B cell (primary cell): ENCODE data around the gene DIPK1B. TPM values are rescaled to one million over a fixed set of nuclear protein-coding genes. Genes with fewer than 3 reads are reported as not detected.

Experiments
- ATAC-seq: fragments of 200-7000 bp; cut with Tn5 transposase; one replicate; pipeline ENCODE4 v1.10.0; 2021; ENCODE audit warnings: low read depth, mild to moderate bottlenecking, moderate number of reproducible peaks, moderate library complexity
- CTCF ChIA-PET: fragments of 350-600 bp; sonication (Branson Sonifier 250); formaldehyde crosslinking; loops from one replicate; lab custom pipeline; 2021; ENCODE audit warnings: antibody characterized with exemption, inconsistent platforms; lab: Charles Lee
- POLR2A ChIA-PET: fragments of 350-600 bp; sonication (Branson Sonifier 250); formaldehyde crosslinking; loops from one replicate; lab custom pipeline; 2021; ENCODE audit warnings: antibody characterized with exemption; lab: Charles Lee
- DNase-seq: peaks from one replicate; pipeline ENCODE4 v3.0.0; 2013
- H2AFZ ChIP-seq: 2 replicates; pipeline ENCODE4 v1.6.1; 2012; ENCODE audit warnings: mild to moderate bottlenecking, low read depth, low read length; ENCODE audit not compliant: insufficient read depth, poor library complexity, severe bottlenecking
- H3K27ac ChIP-seq, 2 donors: 1 replicate in 1 of 2; 2 replicates in 1 of 2; pipeline ENCODE4 v1.5.1; 2012 to 2013; ENCODE audit warnings: low read length in 2 of 2, mild to moderate bottlenecking in 2 of 2, moderate library complexity in 1 of 2
- H3K27me3 ChIP-seq, 4 experiments: fragments of 200-600 bp in 1 of 4; sonication (generic) in 1 of 4; replicated peaks in 1 of 4; 1 replicate in 2 of 4; 2 replicates in 2 of 4; pipeline versions ENCODE4 v1.6.1 to v1.7.0; 2013 to 2016; ENCODE audit warnings: low read length in 3 of 4, mild to moderate bottlenecking in 2 of 4, mixed read lengths in 1 of 4, moderate library complexity in 1 of 4; ENCODE audit not compliant: insufficient read depth in 4 of 4, control insufficient read depth in 3 of 4; ENCODE audit errors: control extremely low read depth in 1 of 4
- H3K36me3 ChIP-seq, 2 experiments: replicated peaks in 1 of 2; 1 replicate in 1 of 2; 2 replicates in 1 of 2; pipeline versions ENCODE4 v1.6.1 to v1.7.1; 2013; ENCODE audit warnings: low read length in 1 of 2; ENCODE audit not compliant: insufficient read depth in 2 of 2, control insufficient read depth in 1 of 2; ENCODE audit errors: control extremely low read depth in 1 of 2, extremely low read depth in 1 of 2
- H3K4me1 ChIP-seq, 2 donors: fragments of 200-600 bp in 1 of 2; sonication (generic) in 1 of 2; 1 replicate in 1 of 2; 2 replicates in 1 of 2; pipeline versions ENCODE4 v1.5.1 to v1.6.1; 2013 to 2017; ENCODE audit warnings: low read length in 2 of 2; ENCODE audit not compliant: control insufficient read depth in 2 of 2, insufficient read depth in 2 of 2
- H3K4me2 ChIP-seq: replicated peaks from 2 replicates; pipeline ENCODE3; 2012; ENCODE audit warnings: mild to moderate bottlenecking, low read depth, low read length; ENCODE audit not compliant: poor library complexity, severe bottlenecking
- H3K4me3 ChIP-seq, 5 experiments: fragments of 200-600 bp in 1 of 5; sonication (generic) in 1 of 5; 1 replicate in 3 of 5; 2 replicates in 2 of 5; pipeline versions ENCODE4 v1.5.1 to v1.7.0; 2011 to 2016; ENCODE audit warnings: low read length in 4 of 5, mild to moderate bottlenecking in 4 of 5, low read depth in 2 of 5, control low read depth in 1 of 5, moderate library complexity in 1 of 5; ENCODE audit not compliant: insufficient read depth in 1 of 5; ENCODE audit errors: control extremely low read depth in 1 of 5, extremely low read depth in 1 of 5
- H3K79me2 ChIP-seq: fragments of 200-600 bp; sonication (generic); one replicate; pipeline ENCODE4 v1.6.0; 2016; ENCODE audit warnings: low read length; ENCODE audit not compliant: control insufficient read depth, insufficient read depth
- H3K9ac ChIP-seq: fragments of 200-600 bp; sonication (generic); 2 replicates; pipeline ENCODE4 v1.6.1; 2017; ENCODE audit warnings: mild to moderate bottlenecking, low read length, moderate library complexity
- H3K9me3 ChIP-seq, 3 donors: one replicate each; pipeline versions ENCODE4 v1.6.1 to v1.7.1; 2013; ENCODE audit warnings: low read length in 2 of 3; ENCODE audit not compliant: control insufficient read depth in 2 of 3, insufficient read depth in 1 of 3; ENCODE audit errors: control extremely low read depth in 1 of 3
- H4K20me1 ChIP-seq: 2 replicates; pipeline ENCODE4 v1.6.0; 2012; ENCODE audit warnings: mild to moderate bottlenecking, low read length; ENCODE audit not compliant: insufficient read depth, control insufficient read depth, poor library complexity, severe bottlenecking
- H3K27ac Mint-ChIP-seq: one replicate; pipeline ENCODE4 v1.8.0; 2021; ENCODE audit warnings: mixed read lengths
- H3K27me3 Mint-ChIP-seq: one replicate; pipeline ENCODE4 v1.8.0; 2021; ENCODE audit warnings: mixed read lengths
- H3K4me1 Mint-ChIP-seq: one replicate; pipeline ENCODE4 v1.8.0; 2021; ENCODE audit warnings: mixed read lengths
- H3K4me3 Mint-ChIP-seq: one replicate; pipeline ENCODE4 v1.8.0; 2021; ENCODE audit warnings: mixed read lengths
- H3K9me3 Mint-ChIP-seq: one replicate; pipeline ENCODE4 v1.8.0; 2022; ENCODE audit warnings: mixed read lengths; ENCODE audit not compliant: insufficient read depth
- EZH2 ChIP-seq: IDR thresholded peaks from 2 replicates; pipeline ENCODE4 v1.6.1; 2012; ENCODE audit warnings: borderline replicate concordance, low read depth, mild to moderate bottlenecking, moderate library complexity, low read length; ENCODE audit not compliant: insufficient read depth, poor library complexity, severe bottlenecking
- WGBS: methylation state at CpG from one replicate; pipeline ENCODE4 v1.1.5; 2013; ENCODE audit warnings: missing lambda C conversion rate; ENCODE audit not compliant: insufficient coverage; 5-methylcytosine and 5-hydroxymethylcytosine counted together
- intact Hi-C: fragments of 100-400 bp; cut with micrococcal nuclease; formaldehyde crosslinking; loops from one replicate; pipeline ENCODE4 v1.10.0; 2022
- polyA plus RNA-seq: library from polyadenylated mRNA; depleted of rRNA; stranded (reverse); fragments of >200 nt; gene quantifications from 2 replicates; pipeline ENCODE4 v1.2.3, GENCODE V29; 2012
- total RNA-seq, 2 donors: library from RNA; stranded (reverse); fragments of 120-200 nt in 1 of 2; gene quantifications; 1 replicate in 1 of 2; 2 replicates in 1 of 2; pipeline versions ENCODE4 v1.2.3 to v1.2.4, GENCODE V29; 2013 to 2022
- TF ChIP-seq, protein P1 (sequence below): fragments of 200-600 bp; IDR thresholded peaks from one replicate; pipeline ENCODE4 v1.8.0; 2022; ENCODE audit warnings: antibody characterized with exemption, mild to moderate bottlenecking

The DIPK1B gene
- total and polyA plus RNA-seq, 2 donors (not counting 1 experiment from before 2014, with no cell fraction given): 9.6 TPM

GRCh38 chr9:136683755-136684154 lies 28.6 kb upstream of the DIPK1B start:
- H3K36me3 ChIP-seq: no peaks in the 10 kb centered on the region
- Mint-ChIP-seq H3K4me3 (no peak overlapping the region), H3K27me3 (no peaks in the 10 kb centered on the region), H3K4me1 (peaks cover 12% of the 10 kb centered on the region), H3K27ac (no peak overlapping the region), H3K9me3 (no peaks in the 10 kb centered on the region)
- peaks cover 14 to 22% of the 10 kb centered on the region in 2 donors for H3K4me1 ChIP-seq
- H4K20me1 ChIP-seq: peaks cover 61% of the 10 kb centered on the region
- no peak overlapping the region for H3K4me2 ChIP-seq
- no peak overlapping the region for H3K9ac ChIP-seq
- peaks cover 20% of the 10 kb centered on the region for H3K79me2 ChIP-seq
- DNase-seq (no peak), ATAC-seq (no peak)
- CTCF ChIA-PET: no interaction called here
- H3K4me3 ChIP-seq: no peak overlapping the region
- POLR2A ChIA-PET: no interaction called here
- 96% methylated on average over 14 of the region's 14 CpGs for WGBS
- H3K9me3 ChIP-seq: peaks cover 0 to 9% (median 0%) of the 10 kb centered on the region in 3 donors
- intact Hi-C loops: no loop called here
- no peaks in the 10 kb centered on the region for H3K27me3 ChIP-seq
- TF ChIP-seq, protein P1, sequence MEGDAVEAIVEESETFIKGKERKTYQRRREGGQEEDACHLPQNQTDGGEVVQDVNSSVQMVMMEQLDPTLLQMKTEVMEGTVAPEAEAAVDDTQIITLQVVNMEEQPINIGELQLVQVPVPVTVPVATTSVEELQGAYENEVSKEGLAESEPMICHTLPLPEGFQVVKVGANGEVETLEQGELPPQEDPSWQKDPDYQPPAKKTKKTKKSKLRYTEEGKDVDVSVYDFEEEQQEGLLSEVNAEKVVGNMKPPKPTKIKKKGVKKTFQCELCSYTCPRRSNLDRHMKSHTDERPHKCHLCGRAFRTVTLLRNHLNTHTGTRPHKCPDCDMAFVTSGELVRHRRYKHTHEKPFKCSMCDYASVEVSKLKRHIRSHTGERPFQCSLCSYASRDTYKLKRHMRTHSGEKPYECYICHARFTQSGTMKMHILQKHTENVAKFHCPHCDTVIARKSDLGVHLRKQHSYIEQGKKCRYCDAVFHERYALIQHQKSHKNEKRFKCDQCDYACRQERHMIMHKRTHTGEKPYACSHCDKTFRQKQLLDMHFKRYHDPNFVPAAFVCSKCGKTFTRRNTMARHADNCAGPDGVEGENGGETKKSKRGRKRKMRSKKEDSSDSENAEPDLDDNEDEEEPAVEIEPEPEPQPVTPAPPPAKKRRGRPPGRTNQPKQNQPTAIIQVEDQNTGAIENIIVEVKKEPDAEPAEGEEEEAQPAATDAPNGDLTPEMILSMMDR: no peak
- no peak for TF ChIP-seq EZH2
- no peak overlapping the region for H3K27ac ChIP-seq
- H2AFZ ChIP-seq: no peak overlapping the region

DNA sequence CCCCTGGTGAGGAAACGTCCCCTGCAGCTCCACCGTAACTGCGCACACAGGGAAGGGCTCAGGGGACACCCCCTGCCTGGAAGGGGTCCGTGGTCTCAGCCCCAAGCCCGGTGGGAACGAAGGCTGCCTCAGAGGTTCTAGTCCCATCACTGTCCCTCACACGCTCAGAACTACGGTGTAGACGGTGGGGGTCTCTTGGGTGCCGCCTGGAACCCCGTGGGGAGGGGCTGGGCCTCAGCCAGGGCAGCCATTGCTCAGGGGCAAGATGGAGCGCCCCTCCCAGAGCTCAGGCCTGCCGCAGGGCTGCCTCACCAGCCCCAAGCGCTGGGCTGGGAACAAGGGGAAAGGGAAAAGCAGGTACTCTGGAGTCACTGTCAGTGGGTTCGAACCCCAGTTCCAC lies 28.0 kb upstream of the DIPK1B start:
- TF ChIP-seq, protein P1: no peak
- no peak for TF ChIP-seq EZH2
- DNase-seq: no peak
- Histone ChIP-seq H3K79me2 (peaks cover 20% of the 10 kb centered on the region), H3K4me3 (no peak overlapping the region), H3K27me3 (no peaks in the 10 kb centered on the region), H2AFZ (no peak overlapping the region), H3K4me2 (no peak overlapping the region), H3K9me3 (peaks cover 0 to 9% (median 0%) of the 10 kb centered on the region in 3 donors), H3K27ac (no peak overlapping the region), H3K9ac (no peak overlapping the region), H3K36me3 (no peaks in the 10 kb centered on the region), H4K20me1 (peaks cover 55% of the 10 kb centered on the region), H3K4me1 (peaks cover 14 to 22% of the 10 kb centered on the region in 2 donors)
- H3K27me3 Mint-ChIP-seq: no peaks in the 10 kb centered on the region
- WGBS: 97% methylated on average over 15 of the region's 15 CpGs
- H3K4me1 Mint-ChIP-seq: peaks cover 14% of the 10 kb centered on the region
- intact Hi-C loops: no loop called here
- ATAC-seq: no peak
- H3K4me3 Mint-ChIP-seq: no peak overlapping the region
- no peak overlapping the region for H3K27ac Mint-ChIP-seq
- ChIA-PET CTCF (no interaction called here), POLR2A (no interaction called here)
- no peaks in the 10 kb centered on the region for H3K9me3 Mint-ChIP-seq
